HEK293T (cell line): ENCODE data around the gene KLK12.

Experiments used
- CTCF ChIA-PET: fragments of 350-600 bp; formaldehyde crosslinking; extraction: SDS; loops from one replicate; lab custom pipeline; 2021; ENCODE audit warnings: antibody characterized with exemption, inconsistent platforms; lab: Yijun Ruan, JAX
- POLR2A ChIA-PET: fragments of 350-600 bp; formaldehyde crosslinking; extraction: SDS; loops from one replicate; lab custom pipeline; 2020; ENCODE audit warnings: antibody characterized with exemption, inconsistent platforms; lab: Yijun Ruan, JAX
- DNase-seq: peaks from one replicate; pipeline ENCODE4 v3.0.0; 2012; ENCODE audit warnings: mixed read lengths; ENCODE audit errors: extremely low spot score
- ARNT ChIP-seq: fragments of 450-650 bp; IDR thresholded peaks from 2 replicates; pipeline ENCODE4 v1.6.1; 2017; ENCODE audit warnings: mild to moderate bottlenecking
- BHLHE40 ChIP-seq: fragments of 450-650 bp; IDR thresholded peaks from 2 replicates; pipeline ENCODE4 v1.6.1; 2016; ENCODE audit warnings: mild to moderate bottlenecking, moderate library complexity, borderline replicate concordance
- CTBP1 ChIP-seq: fragments of 450-650 bp; IDR thresholded peaks from 2 replicates; pipeline ENCODE4 v1.6.1; 2016; ENCODE audit warnings: borderline replicate concordance
- ELF4 ChIP-seq: fragments of 450-650 bp; IDR thresholded peaks from 2 replicates; pipeline ENCODE4 v1.6.1; 2017; ENCODE audit warnings: antibody characterized with exemption
- FOXA1 ChIP-seq: fragments of 450-650 bp; IDR thresholded peaks from 2 replicates; pipeline ENCODE4 v1.6.1; 2016; ENCODE audit warnings: mild to moderate bottlenecking
- FOXK2 ChIP-seq: fragments of 450-650 bp; IDR thresholded peaks from 2 replicates; pipeline ENCODE4 v1.6.1; 2016; ENCODE audit warnings: mild to moderate bottlenecking
- FOXM1 ChIP-seq: fragments of 450-650 bp; IDR thresholded peaks from 2 replicates; pipeline ENCODE4 v1.6.1; 2017; ENCODE audit warnings: mild to moderate bottlenecking, borderline replicate concordance
- HDGF ChIP-seq: fragments of 450-650 bp; IDR thresholded peaks from 2 replicates; pipeline ENCODE4 v1.6.1; 2017; ENCODE audit warnings: antibody characterized with exemption, borderline replicate concordance
- L3MBTL2 ChIP-seq: fragments of 450-650 bp; conservative IDR thresholded peaks from 2 replicates; pipeline ENCODE4 v1.6.1; 2016; ENCODE audit warnings: mild to moderate bottlenecking
- LEF1 ChIP-seq: fragments of 450-650 bp; IDR thresholded peaks from 2 replicates; pipeline ENCODE4 v1.6.1; 2017; ENCODE audit warnings: mild to moderate bottlenecking, borderline replicate concordance
- NFRKB ChIP-seq: fragments of 450-650 bp; IDR thresholded peaks from 2 replicates; pipeline ENCODE4 v1.6.1; 2016; ENCODE audit warnings: mild to moderate bottlenecking, moderate library complexity
- PKNOX1 ChIP-seq: fragments of 450-650 bp; IDR thresholded peaks from 2 replicates; pipeline ENCODE4 v1.6.1; 2016
- SP1 ChIP-seq: fragments of 450-650 bp; IDR thresholded peaks from 2 replicates; pipeline ENCODE4 v1.6.1; 2017
- SUZ12 ChIP-seq: fragments of 450-650 bp; IDR thresholded peaks from 2 replicates; pipeline ENCODE4 v1.6.1; 2016; ENCODE audit warnings: mild to moderate bottlenecking
- TARDBP ChIP-seq: fragments of 450-650 bp; IDR thresholded peaks from 2 replicates; pipeline ENCODE4 v1.6.1; 2016
- ZNF384 ChIP-seq: fragments of 450-650 bp; IDR thresholded peaks from 2 replicates; pipeline ENCODE4 v1.6.1; 2016

KLK12 gene

GRCh38 chr19:51078731-51079130 lies 43.9 kb upstream of the KLK12 start:
- ChIA-PET CTCF (no interaction called here), POLR2A (no interaction called here)
- DNase-seq = no peak
- TF ChIP-seq ARNT (no peak), ZNF384 (no peak), PKNOX1 (no peak), HDGF (no peak), LEF1 (no peak), TARDBP (no peak), NFRKB (no peak), FOXA1 (no peak)

GRCh38 chr19:51078104-51078503 lies 43.3 kb upstream of the KLK12 start:
- no peak for DNase-seq
- TF ChIP-seq HDGF = no peak
- TF ChIP-seq FOXM1 = no peak
- no peak for TF ChIP-seq ELF4
- TF ChIP-seq CTBP1 = no peak
- no peak for TF ChIP-seq L3MBTL2
- TF ChIP-seq NFRKB = no peak
- TF ChIP-seq ZNF384 = no peak
- TF ChIP-seq TARDBP = no peak
- no peak for TF ChIP-seq SP1
- TF ChIP-seq ARNT = no peak
- no peak for TF ChIP-seq PKNOX1
- no peak for TF ChIP-seq FOXA1
- no peak for TF ChIP-seq BHLHE40
- TF ChIP-seq FOXK2 = no peak
- TF ChIP-seq SUZ12 = no peak
- no peak for TF ChIP-seq LEF1
- CTCF ChIA-PET = no interaction called here
- POLR2A ChIA-PET = no interaction called here

- no peak for DNase-seq
- ChIA-PET POLR2A (no interaction called here), CTCF (no interaction called here)
- TF ChIP-seq ELF4 = no peak
- no peak for TF ChIP-seq CTBP1
- TF ChIP-seq TARDBP = no peak
- TF ChIP-seq PKNOX1 = no peak
- no peak for TF ChIP-seq L3MBTL2
- no peak for TF ChIP-seq ARNT
- no peak for TF ChIP-seq NFRKB
- no peak for TF ChIP-seq LEF1
- no peak for TF ChIP-seq FOXK2
- TF ChIP-seq HDGF = no peak
Observed at GRCh38 chr19:51076631-51077213, 41.9 kb upstream of the KLK12 start.

- TF ChIP-seq FOXM1 = no peak
- no peak for TF ChIP-seq HDGF
- no peak for TF ChIP-seq BHLHE40
- TF ChIP-seq CTBP1 = no peak
- no peak for TF ChIP-seq L3MBTL2
- TF ChIP-seq PKNOX1 = no peak
- no peak for TF ChIP-seq SP1
- no peak for TF ChIP-seq ARNT
- no peak for TF ChIP-seq NFRKB
- TF ChIP-seq ELF4 = no peak
- TF ChIP-seq FOXK2 = no peak
- ChIA-PET POLR2A (no interaction called here), CTCF (no interaction called here)
- DNase-seq = no peak
Observed at GRCh38 chr19:51075998-51076397, 41.2 kb upstream of the KLK12 start.

- ChIA-PET CTCF (no interaction called here), POLR2A (no interaction called here)
- no peak for DNase-seq
- TF ChIP-seq SUZ12 (no peak), NFRKB (no peak), ARNT (no peak), FOXA1 (no peak), HDGF (no peak), CTBP1 (no peak), TARDBP (no peak), BHLHE40 (no peak), SP1 (no peak), ZNF384 (no peak), PKNOX1 (no peak), FOXM1 (no peak)
Observed at GRCh38 chr19:51071095-51071405, 36.2 kb upstream of the KLK12 start.
